ENCODE results near the gene ARPP21. TPM values are rescaled to one million over a fixed set of nuclear protein-coding genes. Genes with fewer than 3 reads are reported as not detected.

The ARPP21 gene
- total and polyA plus RNA-seq, 2 experiments from 2014 or later: not detected

DNA sequence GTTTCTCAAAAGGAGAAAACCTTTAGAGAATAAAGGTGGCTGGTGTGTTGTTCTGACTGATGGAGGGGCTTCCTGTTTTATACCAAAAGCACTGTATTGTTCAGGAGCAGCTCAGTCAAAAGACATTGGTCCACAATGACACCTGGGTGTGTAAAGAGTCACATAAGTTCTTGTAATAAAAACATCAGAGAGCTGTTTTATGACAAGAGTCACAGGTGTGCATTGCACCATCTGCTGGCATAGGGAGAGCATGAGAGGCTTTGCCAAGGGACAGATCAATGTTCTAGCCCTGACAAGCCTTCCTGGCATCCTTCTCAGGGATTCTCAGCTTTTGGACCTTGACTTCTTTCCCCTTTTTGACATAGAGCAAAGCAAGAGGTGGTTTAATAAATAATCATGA, 20.4 kb downstream of the ARPP21 start:
- no peak for DNase-seq
- Histone ChIP-seq H3F3A (ENCODE audit: insufficient read depth) (no peaks in the 10 kb centered on the region), H2AFZ (no peak overlapping the region), H4K20me1 (ENCODE audit: insufficient read depth) (no peaks in the 10 kb centered on the region), H3K9me2 (ENCODE audit: insufficient read depth) (no peaks in the 10 kb centered on the region), H3K27ac (no peak overlapping the region), H3K4me3 (no peak overlapping the region), H3K9me3 (ENCODE audit: low read depth) (no peaks in the 10 kb centered on the region), H3K9ac (no peak overlapping the region), H3K36me3 (ENCODE audit: low read depth) (no peaks in the 10 kb centered on the region), H3K27me3 (replicated peaks; ENCODE audit: insufficient read depth) (no peaks in the 10 kb centered on the region), H3K4me1 (ENCODE audit: insufficient read depth) (no peaks in the 10 kb centered on the region), H3K4me2 (ENCODE audit: unreplicated experiment) (no peak overlapping the region), H3K79me2 (ENCODE audit: insufficient read depth) (no peaks in the 10 kb centered on the region)
- in situ Hi-C loops (cut with MboI): no loop called here
- TF ChIP-seq EZH2phosphoT487 (IDR thresholded peaks at IDR 0.05; ENCODE audit: insufficient read depth, low read depth) (no peak), EZH2 (IDR thresholded peaks at IDR 0.05; ENCODE audit: insufficient read depth, poor library complexity, severe bottlenecking) (no peak)

DNA sequence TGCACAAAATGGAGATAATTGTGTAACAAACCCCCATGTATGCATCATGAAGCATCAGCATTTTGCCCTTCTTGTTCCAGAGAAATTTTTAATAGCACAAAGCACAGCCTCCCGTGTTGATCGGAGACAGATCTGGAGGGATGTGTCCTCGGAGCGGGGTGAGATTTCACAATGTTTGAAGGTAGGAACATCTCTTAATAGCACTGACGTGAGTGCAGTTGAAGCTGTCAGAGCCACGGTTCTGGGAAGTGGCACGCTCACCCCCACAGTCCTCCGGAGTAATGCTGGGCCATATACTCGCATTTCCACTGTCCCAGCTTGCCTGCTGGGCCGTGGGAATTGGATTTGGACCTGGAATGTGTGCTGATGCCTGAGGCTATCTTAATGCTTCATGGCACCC, 24.1 kb downstream of the ARPP21 start:
- Histone ChIP-seq H3K36me3 (ENCODE audit: low read depth) (no peaks in the 10 kb centered on the region), H3K9ac (no peak overlapping the region), H3F3A (ENCODE audit: insufficient read depth) (no peaks in the 10 kb centered on the region), H3K4me3 (no peak overlapping the region), H2AFZ (no peak overlapping the region), H3K27ac (no peak overlapping the region), H3K79me2 (ENCODE audit: insufficient read depth) (no peaks in the 10 kb centered on the region), H3K9me2 (ENCODE audit: insufficient read depth) (no peaks in the 10 kb centered on the region), H3K4me2 (ENCODE audit: unreplicated experiment) (no peak overlapping the region), H3K9me3 (ENCODE audit: low read depth) (no peaks in the 10 kb centered on the region), H4K20me1 (ENCODE audit: insufficient read depth) (no peaks in the 10 kb centered on the region), H3K27me3 (replicated peaks; ENCODE audit: insufficient read depth) (no peaks in the 10 kb centered on the region), H3K4me1 (ENCODE audit: insufficient read depth) (no peaks in the 10 kb centered on the region)
- in situ Hi-C loops (cut with MboI): no loop called here
- TF ChIP-seq EZH2 (IDR thresholded peaks at IDR 0.05; ENCODE audit: insufficient read depth, poor library complexity, severe bottlenecking) (no peak), EZH2phosphoT487 (IDR thresholded peaks at IDR 0.05; ENCODE audit: insufficient read depth, low read depth) (no peak)
- no peak for DNase-seq
- 9 to 13% methylated on average over 10 of the region's 10 CpGs for WGBS, 2 experiments (ENCODE audit: low coverage in 1 of 2, low lambda C conversion rate in 2 of 2, missing lambda C conversion rate in 2 of 2)

DNA sequence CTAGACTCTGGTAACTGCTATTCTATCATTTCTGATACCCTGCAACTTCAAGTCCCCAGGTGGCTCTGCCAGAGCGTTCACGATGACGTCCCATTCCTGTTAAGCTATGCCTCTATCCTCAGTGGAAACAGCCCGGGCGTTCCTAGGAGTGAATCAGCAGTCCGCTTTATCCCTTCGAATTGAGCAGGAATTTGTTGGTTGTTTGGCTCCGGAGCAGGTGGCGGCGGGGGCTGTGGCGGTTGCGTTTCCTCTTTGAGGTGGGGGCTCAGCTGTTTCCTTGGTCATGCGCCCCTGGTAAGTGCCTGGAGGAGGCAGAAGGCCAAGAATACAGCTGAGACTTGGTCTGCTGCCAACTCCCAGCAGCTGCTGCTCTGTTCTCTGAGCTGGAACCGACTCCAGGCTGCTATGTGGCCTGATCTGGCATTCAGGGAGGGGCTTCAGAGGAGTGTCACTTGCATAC, 25.2 kb downstream of the ARPP21 start:
- H3K4me3 ChIP-seq: no peak overlapping the region
- no peaks in the 10 kb centered on the region for H3K9me3 ChIP-seq (ENCODE audit: low read depth)
- H3K9ac ChIP-seq: no peak overlapping the region
- no peaks in the 10 kb centered on the region for H3K4me1 ChIP-seq (ENCODE audit: insufficient read depth)
- no peaks in the 10 kb centered on the region for H3K79me2 ChIP-seq (ENCODE audit: insufficient read depth)
- no peaks in the 10 kb centered on the region for H3F3A ChIP-seq (ENCODE audit: insufficient read depth)
- no peak overlapping the region for H3K27ac ChIP-seq
- in situ Hi-C loops (cut with MboI): no loop called here
- no peak overlapping the region for H3K4me2 ChIP-seq (ENCODE audit: unreplicated experiment)
- DNase-seq: peak; percentile 9
- no peaks in the 10 kb centered on the region for H3K9me2 ChIP-seq (ENCODE audit: insufficient read depth)
- 5% methylated on average over 14 of the region's 14 CpGs for WGBS, 2 experiments (ENCODE audit: low coverage in 1 of 2, low lambda C conversion rate in 2 of 2, missing lambda C conversion rate in 2 of 2)
- no peak overlapping the region for H2AFZ ChIP-seq
- H4K20me1 ChIP-seq (ENCODE audit: insufficient read depth): no peaks in the 10 kb centered on the region
- TF ChIP-seq EZH2phosphoT487 (IDR thresholded peaks at IDR 0.05; ENCODE audit: insufficient read depth, low read depth) (no peak), EZH2 (IDR thresholded peaks at IDR 0.05; ENCODE audit: insufficient read depth, poor library complexity, severe bottlenecking) (no peak)
- H3K27me3 ChIP-seq (replicated peaks; ENCODE audit: insufficient read depth): no peaks in the 10 kb centered on the region
- no peaks in the 10 kb centered on the region for H3K36me3 ChIP-seq (ENCODE audit: low read depth)

DNA sequence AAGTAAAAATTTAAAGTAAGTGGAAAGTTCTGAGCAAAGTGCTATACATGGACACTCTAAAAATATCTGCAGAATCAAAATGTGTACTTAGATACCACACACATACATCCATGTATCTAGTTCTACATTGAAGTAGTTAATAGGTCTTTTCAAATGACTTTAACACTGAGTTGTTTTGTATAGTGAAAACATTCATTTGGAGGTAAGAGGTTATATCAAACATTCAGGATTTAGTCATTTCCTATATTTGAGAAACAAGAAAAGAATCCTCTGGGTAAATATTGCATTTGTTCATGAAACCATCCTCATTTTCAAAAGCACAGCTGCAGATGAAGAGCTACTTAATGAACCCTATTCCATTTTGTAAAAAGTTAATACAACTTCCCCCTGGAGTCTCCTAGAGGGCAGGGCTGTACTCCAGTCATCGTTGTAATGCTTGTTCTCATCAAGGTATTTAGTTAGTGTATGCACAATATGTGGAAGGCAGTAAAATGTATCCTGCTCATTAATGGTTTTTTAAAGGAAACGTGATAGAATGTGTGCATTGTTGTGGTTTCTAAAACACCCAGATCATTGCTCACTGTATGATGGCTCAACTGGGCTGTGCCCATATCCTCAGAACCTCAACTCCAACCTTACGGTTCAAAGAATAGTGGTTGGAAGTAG, 26.2 kb downstream of the ARPP21 start:
- H3K27ac ChIP-seq: no peak overlapping the region
- no peak overlapping the region for H3K9ac ChIP-seq
- TF ChIP-seq EZH2 (IDR thresholded peaks at IDR 0.05; ENCODE audit: insufficient read depth, poor library complexity, severe bottlenecking): no peak
- TF ChIP-seq EZH2phosphoT487 (IDR thresholded peaks at IDR 0.05; ENCODE audit: insufficient read depth, low read depth): no peak
- no peaks in the 10 kb centered on the region for H3K79me2 ChIP-seq (ENCODE audit: insufficient read depth)
- H3K9me2 ChIP-seq (ENCODE audit: insufficient read depth): no peaks in the 10 kb centered on the region
- in situ Hi-C loops (cut with MboI): no loop called here
- no peaks in the 10 kb centered on the region for H4K20me1 ChIP-seq (ENCODE audit: insufficient read depth)
- DNase-seq: no peak
- H3K4me2 ChIP-seq (ENCODE audit: unreplicated experiment): no peak overlapping the region
- H3K36me3 ChIP-seq (ENCODE audit: low read depth): no peaks in the 10 kb centered on the region
- no peak overlapping the region for H3K4me3 ChIP-seq
- no peaks in the 10 kb centered on the region for H3K27me3 ChIP-seq (replicated peaks; ENCODE audit: insufficient read depth)
- WGBS, 2 experiments (ENCODE audit: low coverage in 1 of 2, low lambda C conversion rate in 2 of 2, missing lambda C conversion rate in 2 of 2): 11 to 15% methylated on average over 3 of the region's 3 CpGs
- no peaks in the 10 kb centered on the region for H3K4me1 ChIP-seq (ENCODE audit: insufficient read depth)
- no peaks in the 10 kb centered on the region for H3F3A ChIP-seq (ENCODE audit: insufficient read depth)
- H2AFZ ChIP-seq: no peak overlapping the region
- H3K9me3 ChIP-seq (ENCODE audit: low read depth): no peaks in the 10 kb centered on the region

- H3K4me2 ChIP-seq (ENCODE audit: unreplicated experiment): no peak overlapping the region
- no peak overlapping the region for H2AFZ ChIP-seq
- H3K4me1 ChIP-seq (ENCODE audit: insufficient read depth): no peaks in the 10 kb centered on the region
- no peak for DNase-seq
- no peak overlapping the region for H3K4me3 ChIP-seq
- WGBS, 2 experiments (ENCODE audit: low coverage in 1 of 2, low lambda C conversion rate in 2 of 2, missing lambda C conversion rate in 2 of 2): 31 to 44% methylated on average over 1 of the region's 1 CpG
- in situ Hi-C loops (cut with MboI): no loop called here
- no peak overlapping the region for H3K27ac ChIP-seq
- H4K20me1 ChIP-seq (ENCODE audit: insufficient read depth): no peaks in the 10 kb centered on the region
- no peaks in the 10 kb centered on the region for H3K79me2 ChIP-seq (ENCODE audit: insufficient read depth)
- no peaks in the 10 kb centered on the region for H3K9me2 ChIP-seq (ENCODE audit: insufficient read depth)
- no peaks in the 10 kb centered on the region for H3K9me3 ChIP-seq (ENCODE audit: low read depth)
- H3F3A ChIP-seq (ENCODE audit: insufficient read depth): no peaks in the 10 kb centered on the region
- TF ChIP-seq EZH2phosphoT487 (IDR thresholded peaks at IDR 0.05; ENCODE audit: insufficient read depth, low read depth) (no peak), EZH2 (IDR thresholded peaks at IDR 0.05; ENCODE audit: insufficient read depth, poor library complexity, severe bottlenecking) (no peak)
- H3K36me3 ChIP-seq (ENCODE audit: low read depth): no peaks in the 10 kb centered on the region
- no peak overlapping the region for H3K9ac ChIP-seq
- no peaks in the 10 kb centered on the region for H3K27me3 ChIP-seq (replicated peaks; ENCODE audit: insufficient read depth)
These were observed 27.6 kb downstream of the ARPP21 start for GRCh38 chr3:35666888-35667287.
